ENCODE measurements around the gene MEIOB.

MEIOB gene

DNA sequence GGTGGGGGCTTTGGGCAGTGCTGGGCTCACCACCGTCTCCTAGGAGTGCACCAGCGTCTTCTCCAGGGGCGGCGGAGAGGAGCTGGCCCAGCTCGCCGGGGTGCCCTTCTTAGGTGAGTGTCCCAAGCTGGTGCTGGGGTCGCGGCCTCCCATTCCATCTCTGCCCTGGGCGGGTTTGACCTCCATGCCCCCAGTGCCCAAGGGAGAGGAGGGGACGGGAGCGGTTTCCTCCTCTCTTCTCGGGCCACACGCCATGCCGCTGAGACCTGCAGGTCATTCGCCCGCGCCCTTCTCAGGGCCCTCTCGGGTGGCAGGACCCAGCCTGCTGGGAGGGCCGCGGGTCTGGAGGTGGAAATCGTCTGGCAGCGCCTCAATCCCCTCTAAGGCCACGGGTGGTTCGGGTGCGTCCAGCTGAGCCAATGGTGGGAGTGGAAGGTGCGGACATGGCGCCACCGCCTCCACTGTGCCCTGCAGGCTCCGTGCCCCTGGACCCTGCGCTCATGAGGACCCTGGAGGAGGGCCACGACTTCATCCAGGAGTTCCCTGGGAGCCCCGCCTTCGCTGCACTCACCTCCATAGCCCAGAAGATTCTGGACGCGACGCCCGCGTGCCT, 83.8 kb downstream of the MEIOB start:
- DNase-seq (ENCODE audit: low read depth in 2 of 2) = no peak

DNA sequence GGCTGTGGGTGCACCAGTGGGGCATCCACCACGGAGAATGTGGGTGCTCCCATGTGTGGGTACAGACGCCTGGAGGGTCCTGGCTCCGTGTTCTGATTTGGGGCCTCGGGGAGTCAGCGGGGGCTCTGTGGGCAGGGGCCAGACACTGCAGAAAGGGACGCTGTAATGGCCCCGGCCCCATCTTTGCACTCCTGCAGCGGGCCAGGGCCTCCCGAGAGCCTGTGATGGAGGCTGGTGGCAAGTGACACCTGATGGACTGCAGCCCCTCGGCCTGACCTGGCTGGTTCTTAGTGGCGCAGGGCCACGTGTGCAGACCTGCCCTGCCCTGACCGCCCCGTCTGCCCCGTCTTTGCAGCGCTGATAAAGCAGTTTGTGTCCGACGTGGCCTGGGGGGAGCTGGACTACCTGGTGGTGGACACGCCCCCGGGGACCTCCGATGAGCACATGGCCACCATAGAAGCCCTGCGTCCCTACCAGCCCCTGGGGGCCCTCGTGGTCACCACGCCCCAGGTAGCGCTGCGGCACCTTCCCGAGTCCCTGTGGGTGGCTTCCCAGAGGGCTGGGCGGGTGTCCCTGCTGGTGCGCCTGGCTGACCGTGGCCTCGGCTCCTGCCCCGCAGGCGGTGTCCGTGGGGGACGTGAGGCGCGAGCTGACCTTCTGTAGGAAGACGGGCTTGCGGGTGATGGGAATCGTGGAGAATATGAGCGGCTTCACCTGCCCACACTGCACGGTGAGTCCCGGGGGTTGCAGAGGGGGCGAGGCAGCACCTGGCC, 84.5 kb downstream of the MEIOB start:
- no peak for DNase-seq (ENCODE audit: low read depth in 2 of 2)

DNA sequence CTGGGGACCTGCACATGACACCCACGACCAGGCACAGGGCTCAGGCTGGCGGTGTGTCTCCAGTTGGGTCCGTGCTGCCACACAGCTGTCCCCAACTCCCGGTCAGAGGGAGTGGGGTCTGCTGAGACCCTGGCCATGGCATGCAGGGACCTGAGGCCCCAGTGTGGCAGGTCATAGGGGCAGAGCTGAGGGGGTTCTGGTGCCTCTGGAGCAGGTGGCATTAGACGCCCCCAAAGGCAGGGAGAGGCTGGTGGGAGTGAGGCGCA, 85.0 kb downstream of the MEIOB start:
- no peak for DNase-seq (ENCODE audit: low read depth in 2 of 2)

DNA sequence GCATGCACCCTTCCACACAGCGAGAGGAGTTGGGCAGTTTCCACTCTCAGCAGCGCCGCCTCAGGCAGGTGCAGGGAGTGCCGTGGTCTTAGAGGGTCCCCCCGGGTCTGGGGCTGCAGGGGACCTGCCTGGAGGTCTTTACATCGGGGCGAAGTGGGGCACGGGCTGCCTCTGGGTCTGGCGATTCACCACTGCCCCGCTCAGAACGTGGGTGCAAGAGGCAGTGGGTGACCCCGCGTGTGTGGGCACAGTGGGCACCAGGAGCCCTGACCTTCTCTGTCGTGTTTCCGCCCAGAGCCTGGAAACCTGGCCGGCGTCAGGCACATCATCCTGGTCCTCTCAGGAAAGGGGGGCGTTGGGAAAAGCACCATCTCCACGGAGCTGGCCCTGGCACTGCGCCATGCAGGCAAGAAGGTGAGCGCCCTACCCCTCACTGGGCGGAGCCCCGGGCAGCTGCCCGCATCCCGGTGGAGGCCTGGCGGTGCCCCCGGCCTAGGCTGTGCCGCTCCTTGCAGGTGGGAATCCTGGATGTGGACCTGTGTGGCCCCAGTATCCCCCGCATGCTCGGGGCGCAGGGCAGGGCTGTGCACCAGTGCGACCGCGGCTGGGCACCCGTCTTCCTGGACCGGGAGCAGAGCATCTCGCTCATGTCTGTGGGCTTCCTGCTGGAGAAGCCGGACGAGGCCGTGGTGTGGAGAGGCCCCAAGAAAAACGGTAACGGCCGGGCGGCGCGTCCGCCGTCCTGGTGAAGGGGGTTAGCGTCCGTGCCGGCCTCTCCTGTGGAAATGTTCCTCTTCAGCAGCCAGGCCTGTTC, 85.5 kb downstream of the MEIOB start:
- no peak for DNase-seq (ENCODE audit: low read depth in 2 of 2)

DNA sequence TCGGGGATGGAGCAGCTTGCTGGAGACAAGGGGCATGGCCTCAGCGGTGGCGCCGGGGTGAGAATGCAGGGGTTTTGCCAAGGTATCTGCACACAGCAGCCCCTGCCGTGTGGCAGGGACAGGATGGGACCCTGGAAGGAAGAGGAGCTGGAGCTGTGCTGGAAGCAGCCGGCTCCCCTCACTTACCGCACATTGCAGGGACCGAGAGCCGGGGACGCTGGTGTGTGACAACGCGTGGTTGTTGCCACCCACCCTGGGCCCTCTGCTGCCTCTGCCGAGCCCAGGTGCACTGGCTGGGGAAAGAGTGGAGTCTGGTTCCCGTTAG, 86.2 kb downstream of the MEIOB start:
- DNase-seq (ENCODE audit: low read depth in 2 of 2) = no peak

DNA sequence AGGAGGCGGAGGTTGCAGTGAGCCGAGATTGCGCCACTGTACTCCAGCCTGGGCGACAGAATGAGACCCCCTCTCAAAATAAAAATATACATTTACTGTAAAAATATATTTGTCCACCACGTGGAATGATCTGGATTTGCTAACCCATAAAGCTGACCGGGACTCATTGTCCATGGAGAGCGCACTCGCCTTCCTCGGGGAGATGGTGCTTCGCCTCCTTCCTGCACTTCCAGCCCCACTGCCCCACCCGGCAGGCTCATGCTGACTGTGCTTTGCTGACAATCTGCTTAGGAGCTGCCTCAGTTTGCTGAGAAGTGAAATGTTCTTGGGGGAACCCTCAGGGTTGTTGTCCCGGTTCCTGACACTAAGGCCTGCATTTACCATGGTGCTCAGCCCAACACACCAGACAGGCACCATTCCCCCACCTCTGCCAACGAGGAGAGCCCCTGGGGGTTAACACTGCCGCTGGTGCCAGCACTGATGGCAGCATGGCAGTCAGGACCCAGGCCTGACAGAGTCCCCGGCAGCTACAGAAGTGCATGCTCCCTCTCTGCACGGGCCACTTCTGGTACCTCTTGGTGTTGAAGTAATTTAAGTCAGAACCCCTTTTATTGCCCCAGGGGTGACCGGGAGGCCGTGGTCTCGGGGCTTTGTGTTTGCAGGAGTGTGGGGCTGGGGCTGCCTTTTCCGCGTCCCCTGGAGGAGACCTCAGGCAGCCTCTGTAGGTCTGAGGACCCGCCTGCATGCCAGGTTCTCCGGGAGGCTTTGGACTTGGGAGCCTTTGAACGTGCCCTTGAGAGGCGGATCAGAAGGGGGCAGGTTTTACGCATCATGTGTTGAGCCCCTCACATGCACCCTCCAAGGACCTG, 86.8 kb downstream of the MEIOB start:
- no peak for DNase-seq (ENCODE audit: low read depth in 2 of 2)

All from fibroblast of skin of left biceps (primary cell).